HG03354 (cell line): ENCODE results near the gene PHLDA1.
A peak's percentile ranks its signal among the peaks of the same experiment; 100 is the strongest.

Source experiments
- ATAC-seq: cut with Tn5 transposase; IDR thresholded peaks from one replicate; pipeline ENCODE4 v1.9.1; 2021; ENCODE audit warnings: mild to moderate bottlenecking; ENCODE audit not compliant: unreplicated experiment, poor library complexity, severe bottlenecking

PHLDA1 gene

DNA sequence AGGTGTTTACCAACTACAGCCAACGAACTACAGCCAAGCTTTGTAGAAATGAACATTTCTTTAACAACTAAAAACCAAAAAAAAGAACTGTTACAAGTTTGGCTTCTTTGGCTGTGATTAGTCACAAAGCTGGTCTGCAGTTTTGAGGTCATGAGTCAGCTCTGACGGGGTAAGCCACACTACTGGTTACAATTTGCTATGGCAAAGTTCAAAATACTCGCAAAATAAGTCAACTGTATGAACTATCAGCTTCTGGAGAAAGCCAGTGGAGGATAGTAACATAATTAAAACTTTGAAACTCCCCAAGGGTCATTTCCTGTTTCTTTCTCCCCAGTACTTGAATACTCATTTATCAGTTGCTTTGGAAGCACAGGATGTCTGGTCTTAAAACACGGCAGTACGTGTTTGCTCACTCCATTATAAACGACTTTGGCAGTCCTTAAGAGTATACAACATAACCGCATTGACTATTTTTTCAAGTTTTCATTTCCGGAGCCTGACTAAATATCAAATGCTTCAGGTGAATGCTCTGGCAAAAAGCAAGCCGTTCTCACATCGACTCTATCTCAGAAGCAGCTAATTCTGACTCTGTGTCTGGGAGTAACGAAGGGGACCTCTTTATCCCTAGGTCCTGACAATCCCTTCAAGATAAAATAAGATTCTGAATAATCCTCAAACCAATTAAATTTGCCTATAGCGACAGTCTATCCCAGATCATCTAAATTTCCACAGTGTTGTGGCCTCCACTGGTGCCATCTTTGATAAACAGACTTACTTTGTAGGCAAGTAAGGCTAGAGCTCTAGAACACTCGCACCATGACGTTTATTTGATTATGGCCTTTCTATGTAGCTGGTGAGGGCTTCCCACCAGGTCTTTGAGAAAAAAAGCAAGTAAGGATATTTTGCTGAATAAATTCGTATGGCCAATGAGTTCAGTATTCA lies 10.6 kb downstream of the PHLDA1 start:
- ATAC-seq, result peak; percentile 76

DNA sequence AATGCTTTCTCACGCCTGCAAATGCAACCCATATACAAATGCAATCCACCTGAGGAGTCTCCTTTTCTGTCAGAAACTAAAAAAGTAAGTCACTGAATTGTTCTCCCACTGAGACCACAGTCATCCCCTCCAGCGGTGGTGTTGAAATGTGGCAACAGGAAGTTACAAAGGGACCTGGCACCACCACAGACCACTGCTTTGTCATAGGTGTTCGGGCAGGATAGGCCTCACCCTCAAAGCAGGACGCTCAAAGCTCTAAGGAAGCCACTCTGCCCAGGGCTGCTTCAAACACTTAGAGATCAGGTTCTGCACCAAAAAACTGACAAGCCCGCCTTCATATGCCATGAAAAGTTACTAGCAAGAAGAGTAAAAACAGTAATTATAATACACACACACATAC lies 11.3 kb downstream of the PHLDA1 start:
- ATAC-seq, result peak; percentile 68

DNA sequence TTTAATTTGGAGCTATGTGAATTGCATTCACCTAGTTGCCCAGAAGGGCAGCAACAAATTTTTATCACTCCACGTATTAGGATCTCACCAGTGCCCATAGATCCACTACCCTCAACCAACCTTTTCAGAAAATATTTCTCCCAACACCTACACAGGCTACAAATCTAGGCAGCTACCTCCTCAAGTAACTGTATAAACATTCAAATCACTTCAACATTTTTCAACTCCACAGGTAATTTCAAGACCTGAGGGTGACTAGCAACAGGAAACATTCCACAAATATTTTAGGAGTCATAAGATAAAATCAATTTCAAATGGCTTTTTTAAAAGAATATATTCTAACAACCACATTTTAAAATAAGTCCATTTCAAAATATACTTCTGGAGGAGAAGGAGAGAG lies 12.9 kb downstream of the PHLDA1 start:
- ATAC-seq, result no peak

DNA sequence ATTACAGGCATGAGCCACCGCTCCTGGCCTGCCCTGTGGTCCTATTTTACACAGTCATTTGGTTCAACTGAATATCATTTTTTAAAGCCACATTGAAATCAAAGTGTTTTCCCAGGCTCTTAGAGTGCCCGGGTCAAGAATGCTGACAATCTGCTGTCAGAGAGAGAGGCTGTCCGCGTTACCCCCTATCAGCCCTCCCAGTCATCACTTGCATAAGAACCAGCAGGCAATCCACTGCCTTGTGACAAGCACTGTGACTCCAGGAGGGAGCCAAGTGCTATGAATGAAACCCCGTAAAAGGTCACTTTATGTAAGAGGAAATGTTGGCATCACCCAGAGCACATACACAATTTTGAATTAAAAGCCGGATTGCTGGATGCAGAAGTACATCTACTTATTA lies 13.5 kb downstream of the PHLDA1 start:
- ATAC-seq, result no peak

DNA sequence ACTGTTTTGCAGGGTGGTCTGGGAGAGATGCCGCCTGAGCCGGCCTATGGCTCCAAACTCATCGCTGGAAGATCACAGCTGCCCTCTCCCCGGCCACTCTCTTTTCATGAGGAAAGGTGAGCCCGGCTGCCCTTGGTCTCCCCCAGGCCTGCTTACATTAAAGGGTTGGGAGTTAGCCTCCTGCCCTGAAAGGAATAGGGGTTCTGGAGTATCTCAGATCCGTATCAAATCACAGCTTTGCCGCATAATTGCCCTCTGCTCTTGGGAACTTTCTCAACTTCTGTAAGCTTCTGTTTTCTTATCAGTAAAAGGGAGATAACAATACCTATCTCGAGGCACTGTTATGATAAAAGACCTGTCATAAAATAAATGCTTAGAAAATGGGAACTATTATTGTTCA lies 17.6 kb downstream of the PHLDA1 start:
- no peak for ATAC-seq

DNA sequence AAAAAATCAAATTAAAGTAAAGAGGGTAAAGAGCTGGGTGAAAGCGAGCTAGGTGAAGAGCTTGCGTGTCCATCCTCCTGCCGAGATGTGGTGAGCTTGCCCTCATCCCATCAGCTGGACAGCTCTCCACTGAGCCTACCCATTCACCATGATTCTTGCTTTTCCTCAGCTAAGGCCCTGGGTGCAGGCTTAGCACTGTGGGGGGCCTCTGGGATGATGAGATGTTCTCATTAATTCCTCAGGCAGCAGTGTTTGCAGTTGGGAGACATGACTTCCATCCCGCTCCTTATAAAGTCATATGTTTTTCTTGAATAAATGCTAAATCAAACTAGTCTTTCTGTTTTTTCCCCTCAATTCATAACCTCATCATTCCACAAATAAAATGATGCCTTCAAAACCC lies 18.0 kb downstream of the PHLDA1 start:
- ATAC-seq, result no peak

DNA sequence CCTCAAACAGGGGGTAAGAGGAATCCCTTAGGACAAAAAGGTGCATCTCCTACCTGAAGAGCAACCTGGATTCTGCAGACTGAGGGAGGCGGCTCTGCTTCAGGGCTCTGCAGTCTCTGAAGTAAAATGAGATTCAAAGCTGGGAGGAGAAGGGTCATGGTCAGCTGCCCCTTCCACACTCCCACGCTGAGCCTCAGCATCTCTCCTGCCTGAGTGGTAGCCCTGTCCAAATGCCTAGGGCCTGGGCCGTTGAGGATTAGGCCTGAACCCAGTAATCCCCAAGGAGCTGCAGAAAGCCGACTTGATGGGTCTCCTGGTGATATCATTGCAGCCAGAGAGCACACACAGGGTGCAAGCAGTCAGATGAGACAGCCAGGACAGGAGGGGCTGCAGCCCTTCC lies 18.9 kb downstream of the PHLDA1 start:
- no peak for ATAC-seq

DNA sequence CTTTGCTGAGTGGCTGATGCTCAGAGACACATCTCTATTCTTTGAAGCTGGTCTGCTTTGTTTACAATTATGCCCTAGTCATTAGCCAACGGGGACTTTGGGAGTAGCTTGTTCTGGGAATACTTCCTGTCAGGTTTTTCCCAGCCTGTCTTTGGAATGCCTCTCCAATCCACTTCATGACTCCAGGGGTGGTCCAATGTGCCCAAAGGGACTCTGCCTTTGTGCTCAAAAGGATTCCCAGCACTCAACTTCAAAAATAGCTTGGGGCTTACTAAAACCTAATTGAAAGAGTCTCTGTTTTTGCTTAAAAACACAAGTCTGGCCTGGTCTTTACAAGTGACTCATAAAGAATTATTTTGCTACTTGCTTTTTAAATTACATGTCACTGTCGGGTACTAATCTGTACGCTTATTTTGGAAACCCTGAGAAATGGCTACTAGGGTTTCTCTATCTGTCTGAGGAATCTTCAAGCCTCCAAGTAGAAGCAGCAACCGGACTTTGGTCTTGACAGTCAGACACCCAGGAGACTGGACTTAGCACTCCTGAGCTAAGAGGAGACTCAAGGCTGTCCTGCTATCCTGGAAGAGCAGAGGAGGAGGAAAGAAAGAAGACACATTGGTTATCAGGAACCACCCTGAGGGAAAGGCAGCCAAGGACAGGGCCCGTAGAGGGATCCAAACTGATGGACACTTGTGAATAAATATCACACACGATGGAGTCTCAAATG lies 20.7 kb downstream of the PHLDA1 start:
- no peak for ATAC-seq

DNA sequence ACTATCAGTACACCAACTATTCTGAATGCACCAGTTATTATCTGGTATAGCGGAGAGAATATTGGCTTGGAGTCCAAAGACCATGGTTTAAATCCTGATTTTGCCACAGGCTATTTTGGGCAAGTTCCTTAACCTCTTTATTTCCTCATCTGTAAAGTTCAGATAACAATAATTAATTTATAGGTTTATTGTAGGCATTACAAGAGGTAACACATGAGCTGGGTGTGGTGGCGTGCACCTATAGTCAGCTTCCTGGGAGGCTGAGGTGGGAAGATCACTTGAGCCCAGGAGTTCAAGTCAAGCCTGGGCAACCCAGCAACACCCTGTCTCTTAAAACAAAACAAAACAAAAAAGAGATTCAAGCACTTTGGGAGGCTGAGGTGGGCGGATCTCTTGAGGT lies 23.1 kb downstream of the PHLDA1 start:
- no peak for ATAC-seq

DNA sequence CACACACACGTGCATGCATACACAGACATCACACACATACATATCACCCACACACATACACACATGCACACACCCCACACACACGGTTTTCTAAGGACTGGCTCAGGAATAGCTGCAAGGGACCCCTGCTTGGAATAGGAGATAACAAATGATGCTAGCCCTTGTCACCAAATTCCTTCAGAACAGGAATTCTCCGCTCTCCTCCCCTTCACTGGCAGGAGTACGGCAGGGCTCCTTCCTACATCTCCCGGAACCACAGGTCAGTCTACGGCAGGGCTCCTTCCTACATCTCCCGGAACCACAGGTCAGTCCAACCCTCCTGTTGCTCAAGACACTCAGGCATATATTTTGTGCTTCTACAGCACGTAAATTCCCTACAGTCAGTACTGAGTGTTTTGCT lies 23.9 kb downstream of the PHLDA1 start:
- no peak for ATAC-seq

DNA sequence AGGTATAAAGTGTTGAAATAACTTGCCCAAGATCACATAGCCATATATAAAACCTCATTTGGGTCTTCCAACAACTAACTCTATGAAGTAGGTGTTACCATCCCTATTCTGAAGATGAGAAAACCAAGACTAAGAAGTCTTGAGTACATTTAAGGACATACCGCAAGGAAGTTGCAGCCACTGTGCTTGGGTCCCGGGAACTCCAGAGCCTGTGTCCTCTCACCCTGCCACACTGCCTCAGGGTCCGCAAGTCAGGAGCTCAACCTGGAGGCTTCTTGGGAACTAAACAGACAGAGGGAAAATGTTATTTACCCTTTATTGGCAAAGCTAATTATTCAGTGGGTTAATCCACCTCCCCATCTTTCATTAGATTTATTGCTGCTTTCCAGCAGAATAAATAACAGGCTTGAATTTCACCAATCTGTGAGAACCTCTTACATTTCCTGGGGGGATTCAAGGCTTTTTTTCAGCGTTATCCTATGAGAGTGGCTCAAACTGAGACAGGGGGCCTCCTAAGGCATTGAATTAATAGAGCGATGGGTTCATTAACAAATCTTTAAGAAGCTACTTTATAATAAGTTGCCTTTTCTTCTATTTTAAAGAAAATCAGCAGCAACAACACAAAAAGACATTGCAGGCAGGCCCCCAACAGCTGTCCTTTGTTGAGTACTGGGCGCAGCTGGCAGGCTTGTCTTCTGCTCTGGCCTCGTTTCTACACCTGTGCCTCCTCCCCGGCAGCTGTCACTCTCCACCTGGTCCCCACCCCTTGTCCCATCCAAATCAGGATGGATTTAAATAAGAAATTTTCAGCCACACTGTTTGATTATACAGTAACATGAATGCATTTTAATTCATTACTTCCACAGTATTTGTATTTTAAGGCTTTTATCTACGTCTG lies 25.3 kb downstream of the PHLDA1 start:
- no peak for ATAC-seq

DNA sequence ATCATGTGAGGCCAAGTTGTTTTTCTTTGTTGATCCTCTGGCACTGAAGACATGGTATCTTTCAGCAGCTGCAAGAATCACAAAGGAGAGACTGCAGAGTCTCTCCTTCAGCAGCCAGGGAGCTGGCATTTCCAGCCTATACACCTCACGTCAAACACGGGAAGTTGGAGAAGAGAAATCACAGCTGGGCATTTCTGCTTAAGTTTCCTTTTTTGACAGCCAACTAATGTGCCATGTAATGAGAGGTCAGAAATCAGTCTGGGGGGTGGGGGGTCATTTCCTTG lies 28.3 kb downstream of the PHLDA1 start:
- no peak for ATAC-seq

DNA sequence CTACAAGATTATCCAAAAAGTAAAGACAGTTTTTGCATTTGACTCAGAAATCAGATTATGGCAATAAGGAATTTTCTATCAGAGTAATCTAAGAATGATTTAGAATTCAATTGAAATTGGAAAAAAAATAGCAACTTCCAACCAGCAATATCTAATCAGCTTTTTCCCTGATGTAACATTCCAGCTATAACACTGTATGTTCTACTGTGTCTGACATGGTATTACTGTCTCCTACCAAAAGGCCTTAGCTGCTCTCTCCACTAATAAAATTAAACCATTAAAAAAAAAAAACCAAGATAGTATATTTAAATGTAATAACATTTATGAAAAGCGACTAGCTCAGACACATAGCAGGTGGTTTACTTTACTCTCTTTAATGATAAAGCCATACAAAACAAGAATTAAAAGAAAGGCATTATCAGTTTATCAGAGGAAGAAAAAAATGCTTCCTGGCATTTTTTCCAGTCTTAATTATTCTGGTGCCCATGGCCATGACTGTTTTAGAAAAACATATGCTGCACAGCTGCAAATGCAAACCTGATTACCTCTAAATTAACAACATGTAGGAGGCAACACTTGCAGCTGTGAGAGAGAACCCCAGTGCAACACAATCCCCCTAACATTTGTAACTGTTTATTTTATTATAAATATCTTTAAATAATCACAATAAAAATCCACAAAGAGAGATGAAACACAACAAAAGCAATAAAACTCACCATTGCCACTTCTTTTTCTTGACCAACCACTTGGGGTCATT lies 28.8 kb downstream of the PHLDA1 start:
- no peak for ATAC-seq

DNA sequence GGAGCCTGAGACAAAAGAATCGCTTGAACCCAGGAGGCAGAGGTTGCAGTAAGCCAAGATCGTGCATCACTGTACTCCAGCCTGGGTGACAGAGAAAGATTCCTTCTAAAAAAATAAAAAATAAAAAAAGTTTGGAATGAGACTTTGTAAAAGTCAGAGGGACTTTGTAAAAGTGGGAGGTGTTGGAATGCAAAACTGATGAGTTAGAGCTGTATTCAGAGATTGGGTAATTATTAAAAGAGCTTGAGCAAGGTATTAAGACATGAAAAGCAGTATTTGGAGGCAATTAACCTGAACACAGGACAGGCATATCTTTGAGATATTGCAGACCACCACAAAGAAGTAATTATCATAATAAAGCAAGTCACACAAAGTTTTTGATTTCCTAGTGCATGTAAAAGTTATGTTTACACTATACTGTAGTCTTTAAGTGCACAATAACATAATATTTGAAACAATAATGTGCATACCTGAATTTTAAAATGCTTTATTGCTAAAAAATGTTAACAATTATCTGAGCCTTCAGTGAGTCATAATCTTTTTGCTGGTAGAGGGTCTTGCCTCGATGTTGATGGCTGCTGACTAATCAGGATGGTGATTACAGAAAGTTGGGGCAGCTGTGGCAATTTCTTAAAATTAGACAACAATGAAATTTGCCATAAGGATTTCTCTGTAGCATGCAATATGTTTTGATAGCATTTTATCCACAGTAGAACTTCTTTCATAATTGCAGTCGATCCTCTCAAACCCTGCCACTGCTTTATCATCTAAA lies 33.1 kb downstream of the PHLDA1 start:
- no peak for ATAC-seq

DNA sequence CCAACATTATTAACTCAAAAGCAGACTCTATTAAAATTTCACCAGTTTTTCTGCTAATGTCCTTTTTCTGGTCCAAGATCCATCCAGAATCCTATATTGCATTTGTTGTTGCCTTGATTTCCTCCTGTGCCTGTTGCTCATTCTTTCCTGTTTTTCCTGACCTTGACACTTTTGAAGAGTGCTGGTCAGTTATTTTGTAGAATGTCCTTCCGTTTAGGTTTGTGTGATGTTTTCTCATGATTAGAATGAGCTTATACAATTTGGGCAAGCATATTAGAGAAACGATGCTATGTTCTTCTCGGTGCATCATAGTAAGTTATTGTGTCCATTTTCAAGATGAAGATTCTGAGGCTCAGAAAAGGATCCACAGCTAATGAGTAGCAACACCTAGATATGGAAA lies 33.9 kb downstream of the PHLDA1 start:
- ATAC-seq, result no peak

DNA sequence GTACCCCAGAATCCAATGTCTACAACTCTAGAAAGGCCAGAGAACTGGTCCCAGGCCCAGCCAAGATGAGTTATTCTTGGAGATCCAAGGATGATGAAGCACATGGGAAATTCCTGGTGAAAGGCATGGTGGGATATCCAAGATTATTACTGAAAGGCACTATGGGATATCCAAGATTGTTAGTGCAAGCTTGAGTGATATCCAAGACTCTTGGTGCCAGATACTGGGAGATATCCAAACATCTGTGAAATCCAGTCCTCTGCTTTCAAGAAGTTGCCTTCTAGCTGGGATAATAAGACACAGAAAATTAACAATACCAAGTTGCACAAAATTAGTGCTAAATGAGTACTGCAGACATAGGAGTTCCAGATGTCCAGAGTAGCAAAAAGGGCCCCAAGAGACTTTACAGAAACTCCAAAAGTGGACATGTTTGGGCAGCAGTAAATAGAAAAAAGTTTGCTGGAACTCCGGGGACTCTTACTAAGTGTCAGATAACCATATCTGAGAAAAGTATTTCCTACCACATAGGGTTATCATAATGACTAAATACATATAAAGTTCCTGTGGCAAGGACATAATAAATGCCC lies 34.6 kb downstream of the PHLDA1 start:
- ATAC-seq, result no peak

DNA sequence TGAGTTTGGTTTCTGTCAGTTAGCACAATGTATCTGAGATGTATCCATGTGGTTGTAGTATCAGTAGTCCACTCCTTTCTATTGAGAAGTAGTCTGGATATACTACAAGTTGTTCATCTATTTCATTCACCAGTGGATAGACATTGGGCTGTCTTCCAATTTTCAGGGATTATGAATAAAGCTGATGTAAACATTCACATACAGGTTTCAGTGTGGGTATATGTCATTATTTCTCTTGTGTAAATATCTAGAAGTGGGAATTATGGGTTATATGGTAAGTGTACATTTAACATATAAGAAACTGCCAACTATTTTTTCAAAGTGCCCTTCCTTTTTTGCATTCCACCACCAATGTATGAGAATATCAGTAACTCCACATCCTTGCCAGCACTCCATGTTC lies 35.9 kb downstream of the PHLDA1 start:
- no peak for ATAC-seq

DNA sequence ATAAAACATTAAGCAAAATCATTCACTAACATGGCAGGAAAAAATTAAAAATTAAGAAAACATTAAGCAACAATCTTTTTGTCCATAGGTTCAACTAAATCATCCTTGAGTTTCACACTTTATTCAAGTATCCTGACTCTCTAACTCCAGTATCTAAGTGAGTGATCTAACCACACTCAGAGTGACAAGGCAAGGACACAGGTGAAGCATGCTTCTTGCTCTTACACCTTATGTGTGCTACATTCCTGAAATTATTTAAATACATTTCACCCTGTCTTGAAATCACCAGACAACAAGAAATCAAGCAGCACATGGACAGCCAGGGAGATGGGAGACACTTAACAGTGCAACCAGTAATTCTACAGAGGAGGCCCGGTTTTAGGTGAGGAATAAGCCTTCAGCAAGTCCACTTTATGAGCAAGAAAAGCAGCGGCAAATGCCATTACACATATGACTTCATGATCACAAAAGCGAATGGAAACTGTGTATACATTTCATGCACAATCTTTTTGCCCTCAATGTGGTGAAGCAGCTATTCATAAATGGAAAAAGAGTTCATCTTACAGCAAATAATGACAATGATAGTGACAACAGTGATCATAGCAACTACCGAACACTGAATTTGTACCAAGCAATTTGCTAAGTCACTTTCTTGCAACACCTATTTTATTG lies 37.4 kb downstream of the PHLDA1 start:
- no peak for ATAC-seq
